ENCODE measurements around the gene ITGAD. TPM values are rescaled to one million over a fixed set of nuclear protein-coding genes. Genes with fewer than 3 reads are reported as not detected.

The ITGAD gene
- polyA plus RNA-seq, 1 of the 3 experiments (the other 2 are of a cell fraction), result not detected

DNA sequence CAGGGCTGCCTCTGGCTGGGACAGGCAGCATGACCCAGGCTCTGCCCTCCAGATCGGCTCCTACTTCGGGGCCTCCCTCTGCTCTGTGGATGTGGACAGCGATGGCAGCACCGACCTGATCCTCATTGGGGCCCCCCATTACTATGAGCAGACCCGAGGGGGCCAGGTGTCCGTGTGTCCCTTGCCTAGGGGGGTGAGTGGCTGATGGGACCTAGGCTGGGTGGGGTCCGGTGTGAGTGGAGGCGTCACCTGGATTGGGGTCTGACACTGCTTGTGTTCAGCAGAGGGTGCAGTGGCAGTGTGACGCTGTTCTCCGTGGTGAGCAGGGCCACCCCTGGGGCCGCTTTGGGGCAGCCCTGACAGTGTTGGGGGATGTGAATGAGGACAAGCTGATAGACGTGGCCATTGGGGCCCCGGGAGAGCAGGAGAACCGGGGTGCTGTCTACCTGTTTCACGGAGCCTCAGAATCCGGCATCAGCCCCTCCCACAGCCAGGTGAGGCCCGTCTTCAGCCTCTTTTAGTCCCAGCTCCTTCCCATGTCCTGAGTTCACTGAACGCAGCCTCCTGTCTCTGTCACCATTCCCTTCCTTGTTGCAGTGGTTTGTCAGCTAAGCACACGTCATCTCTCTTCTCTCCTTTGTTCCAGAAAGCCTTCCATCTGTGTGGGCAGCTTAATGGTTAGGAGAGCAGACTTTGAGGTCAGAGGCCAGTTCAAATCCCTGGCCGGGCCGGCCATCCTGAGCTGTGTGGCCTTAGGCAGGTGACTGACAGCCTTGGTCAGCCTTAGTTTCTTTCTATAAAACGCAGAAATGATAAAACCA, 18.1 kb downstream of the ITGAD start:
- no peaks in the 10 kb centered on the region for H4K20me1 ChIP-seq (ENCODE audit: insufficient read depth)
- H3K9me2 ChIP-seq, result no peaks in the 10 kb centered on the region
- no peak for DNase-seq
- CTCF ChIA-PET, result no interaction called here
- no peaks in the 10 kb centered on the region for H3K9me3 ChIP-seq
- H3K4me3 ChIP-seq (ENCODE audit: low read depth in 2 of 2, low read length in 1 of 2), result no peak overlapping the region
- H2AFZ ChIP-seq (ENCODE audit: low read depth), result no peak overlapping the region
- no peak overlapping the region for H3K27ac ChIP-seq (ENCODE audit: low read depth in 2 of 2, low read length in 1 of 2)
- H3K36me3 ChIP-seq (replicated peaks in 1 of 2; ENCODE audit: control insufficient read depth in 1 of 2, insufficient read depth in 2 of 2, low read length in 1 of 2), result no peaks in the 10 kb centered on the region
- peaks cover 50% of the 10 kb centered on the region; the same call in 1 of the 2 replicates for H3K27me3 ChIP-seq (ENCODE audit: insufficient read depth)
- POLR2A ChIA-PET, result no interaction called here
- H3K9ac ChIP-seq, result no peak overlapping the region
- H3F3A ChIP-seq (replicated peaks; ENCODE audit: insufficient read depth), result no peaks in the 10 kb centered on the region
- 31% methylated on average over 17 of the region's 22 CpGs for WGBS (ENCODE audit: low lambda C conversion rate)
- TF ChIP-seq POLR2AphosphoS5 (IDR thresholded peaks at IDR 0.05; ENCODE audit: low read depth, low read length) (no peak), TCF12 (IDR thresholded peaks at IDR 0.05) (no peak), EP300 (IDR thresholded peaks at IDR 0.05; ENCODE audit: borderline replicate concordance in 1 of 2, low read depth in 1 of 2, low read length in 1 of 2) (no peak), YY1 (IDR thresholded peaks at IDR 0.05; ENCODE audit: low read depth) (no peak), REST (IDR thresholded peaks at IDR 0.05; ENCODE audit: low read depth, low read length) (no peak), TAF1 (IDR thresholded peaks at IDR 0.05; ENCODE audit: borderline replicate concordance, low read depth, low read length) (no peak), TEAD4 (IDR thresholded peaks at IDR 0.05; ENCODE audit: borderline replicate concordance, insufficient read depth) (no peak), ELF1 (IDR thresholded peaks at IDR 0.05) (no peak), RXRA (IDR thresholded peaks at IDR 0.05; ENCODE audit: borderline replicate concordance, low read depth) (no peak), SMC3 (IDR thresholded peaks at IDR 0.05; ENCODE audit: low read depth, low read length) (no peak), FOXM1 (IDR thresholded peaks at IDR 0.05; ENCODE audit: low read depth) (no peak), CHD2 (IDR thresholded peaks at IDR 0.05; ENCODE audit: low read length, partially characterized antibody) (no peak), EZH2phosphoT487 (IDR thresholded peaks at IDR 0.05; ENCODE audit: borderline replicate concordance, low read depth) (no peak), RCOR1 (IDR thresholded peaks at IDR 0.05; ENCODE audit: low read length) (no peak), GABPA (IDR thresholded peaks at IDR 0.05; ENCODE audit: low read depth) (no peak), GATA2 (CRISPR knock-in tag; IDR thresholded peaks at IDR 0.05) (no peak), NRF1 (IDR thresholded peaks at IDR 0.05; ENCODE audit: low read depth, low read length) (no peak)
- TF ChIP-seq, protein P1, sequence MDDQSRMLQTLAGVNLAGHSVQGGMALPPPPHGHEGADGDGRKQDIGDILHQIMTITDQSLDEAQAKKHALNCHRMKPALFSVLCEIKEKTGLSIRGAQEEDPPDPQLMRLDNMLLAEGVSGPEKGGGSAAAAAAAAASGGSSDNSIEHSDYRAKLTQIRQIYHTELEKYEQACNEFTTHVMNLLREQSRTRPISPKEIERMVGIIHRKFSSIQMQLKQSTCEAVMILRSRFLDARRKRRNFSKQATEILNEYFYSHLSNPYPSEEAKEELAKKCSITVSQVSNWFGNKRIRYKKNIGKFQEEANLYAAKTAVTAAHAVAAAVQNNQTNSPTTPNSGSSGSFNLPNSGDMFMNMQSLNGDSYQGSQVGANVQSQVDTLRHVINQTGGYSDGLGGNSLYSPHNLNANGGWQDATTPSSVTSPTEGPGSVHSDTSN (IDR thresholded peaks at IDR 0.05), result no peak
- TF ChIP-seq, protein P2, sequence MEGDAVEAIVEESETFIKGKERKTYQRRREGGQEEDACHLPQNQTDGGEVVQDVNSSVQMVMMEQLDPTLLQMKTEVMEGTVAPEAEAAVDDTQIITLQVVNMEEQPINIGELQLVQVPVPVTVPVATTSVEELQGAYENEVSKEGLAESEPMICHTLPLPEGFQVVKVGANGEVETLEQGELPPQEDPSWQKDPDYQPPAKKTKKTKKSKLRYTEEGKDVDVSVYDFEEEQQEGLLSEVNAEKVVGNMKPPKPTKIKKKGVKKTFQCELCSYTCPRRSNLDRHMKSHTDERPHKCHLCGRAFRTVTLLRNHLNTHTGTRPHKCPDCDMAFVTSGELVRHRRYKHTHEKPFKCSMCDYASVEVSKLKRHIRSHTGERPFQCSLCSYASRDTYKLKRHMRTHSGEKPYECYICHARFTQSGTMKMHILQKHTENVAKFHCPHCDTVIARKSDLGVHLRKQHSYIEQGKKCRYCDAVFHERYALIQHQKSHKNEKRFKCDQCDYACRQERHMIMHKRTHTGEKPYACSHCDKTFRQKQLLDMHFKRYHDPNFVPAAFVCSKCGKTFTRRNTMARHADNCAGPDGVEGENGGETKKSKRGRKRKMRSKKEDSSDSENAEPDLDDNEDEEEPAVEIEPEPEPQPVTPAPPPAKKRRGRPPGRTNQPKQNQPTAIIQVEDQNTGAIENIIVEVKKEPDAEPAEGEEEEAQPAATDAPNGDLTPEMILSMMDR (IDR thresholded peaks at IDR 0.05), result no peak
- TF ChIP-seq, protein P3, sequence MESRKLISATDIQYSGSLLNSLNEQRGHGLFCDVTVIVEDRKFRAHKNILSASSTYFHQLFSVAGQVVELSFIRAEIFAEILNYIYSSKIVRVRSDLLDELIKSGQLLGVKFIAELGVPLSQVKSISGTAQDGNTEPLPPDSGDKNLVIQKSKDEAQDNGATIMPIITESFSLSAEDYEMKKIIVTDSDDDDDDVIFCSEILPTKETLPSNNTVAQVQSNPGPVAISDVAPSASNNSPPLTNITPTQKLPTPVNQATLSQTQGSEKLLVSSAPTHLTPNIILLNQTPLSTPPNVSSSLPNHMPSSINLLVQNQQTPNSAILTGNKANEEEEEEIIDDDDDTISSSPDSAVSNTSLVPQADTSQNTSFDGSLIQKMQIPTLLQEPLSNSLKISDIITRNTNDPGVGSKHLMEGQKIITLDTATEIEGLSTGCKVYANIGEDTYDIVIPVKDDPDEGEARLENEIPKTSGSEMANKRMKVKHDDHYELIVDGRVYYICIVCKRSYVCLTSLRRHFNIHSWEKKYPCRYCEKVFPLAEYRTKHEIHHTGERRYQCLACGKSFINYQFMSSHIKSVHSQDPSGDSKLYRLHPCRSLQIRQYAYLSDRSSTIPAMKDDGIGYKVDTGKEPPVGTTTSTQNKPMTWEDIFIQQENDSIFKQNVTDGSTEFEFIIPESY (IDR thresholded peaks at IDR 0.05; ENCODE audit: borderline replicate concordance, low read depth), result no peak
- no peak overlapping the region for H3K4me2 ChIP-seq
- no peaks in the 10 kb centered on the region for H3K79me2 ChIP-seq (ENCODE audit: insufficient read depth)
- no peaks in the 10 kb centered on the region for H3K4me1 ChIP-seq (ENCODE audit: control insufficient read depth in 1 of 2, insufficient read depth in 2 of 2, low read depth in 1 of 2, low read length in 1 of 2)

Measured in SK-N-SH (cell line).